ENCODE measurements around the gene COPS7A. TPM values are rescaled to one million over a fixed set of nuclear protein-coding genes. Genes with fewer than 3 reads are reported as not detected.
"Not testable (repeated sequence)": the region's sequence is repeated elsewhere in the genome, so short reads cannot be mapped to it uniquely, and the experiment has no call there.

Gene COPS7A
- total RNA-seq, 1 donor from 2014 or later, result 35.8 TPM

DNA sequence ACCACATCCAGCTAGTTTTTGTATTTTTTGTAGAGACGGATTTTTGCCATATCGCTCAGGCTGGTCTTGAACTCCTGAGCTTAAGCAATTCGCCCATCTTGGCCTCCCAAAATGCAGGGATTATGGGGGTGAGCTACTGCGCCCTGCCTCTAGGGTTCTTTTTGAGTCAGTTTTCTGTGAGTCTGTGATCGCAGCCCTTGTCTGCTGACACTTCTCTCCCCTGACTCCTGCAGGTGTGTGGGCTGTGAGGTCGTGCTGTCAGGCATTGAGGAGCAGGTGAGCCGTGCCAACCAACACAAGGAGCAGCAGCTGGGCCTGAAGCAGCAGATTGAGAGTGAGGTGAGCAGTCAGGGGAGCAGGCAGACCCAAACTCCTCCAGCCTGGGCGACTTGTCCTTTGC lies 6.3 kb downstream of the COPS7A start:
- TF ChIP-seq, protein P1, sequence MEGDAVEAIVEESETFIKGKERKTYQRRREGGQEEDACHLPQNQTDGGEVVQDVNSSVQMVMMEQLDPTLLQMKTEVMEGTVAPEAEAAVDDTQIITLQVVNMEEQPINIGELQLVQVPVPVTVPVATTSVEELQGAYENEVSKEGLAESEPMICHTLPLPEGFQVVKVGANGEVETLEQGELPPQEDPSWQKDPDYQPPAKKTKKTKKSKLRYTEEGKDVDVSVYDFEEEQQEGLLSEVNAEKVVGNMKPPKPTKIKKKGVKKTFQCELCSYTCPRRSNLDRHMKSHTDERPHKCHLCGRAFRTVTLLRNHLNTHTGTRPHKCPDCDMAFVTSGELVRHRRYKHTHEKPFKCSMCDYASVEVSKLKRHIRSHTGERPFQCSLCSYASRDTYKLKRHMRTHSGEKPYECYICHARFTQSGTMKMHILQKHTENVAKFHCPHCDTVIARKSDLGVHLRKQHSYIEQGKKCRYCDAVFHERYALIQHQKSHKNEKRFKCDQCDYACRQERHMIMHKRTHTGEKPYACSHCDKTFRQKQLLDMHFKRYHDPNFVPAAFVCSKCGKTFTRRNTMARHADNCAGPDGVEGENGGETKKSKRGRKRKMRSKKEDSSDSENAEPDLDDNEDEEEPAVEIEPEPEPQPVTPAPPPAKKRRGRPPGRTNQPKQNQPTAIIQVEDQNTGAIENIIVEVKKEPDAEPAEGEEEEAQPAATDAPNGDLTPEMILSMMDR (IDR thresholded peaks at IDR 0.05), result no peak
- no peaks in the 10 kb centered on the region for H3K27me3 Mint-ChIP-seq
- ATAC-seq (ENCODE audit: low read depth) (no peak), DNase-seq (no peak)
- CTCF ChIA-PET, result no interaction called here
- peaks cover 66% of the 10 kb centered on the region for H3K36me3 Mint-ChIP-seq (ENCODE audit: low read depth)
- no peaks in the 10 kb centered on the region for H3K9me3 Mint-ChIP-seq
- H3K27ac Mint-ChIP-seq, result no peak overlapping the region
- POLR2A ChIA-PET, result interaction anchor here (1.1 to 1.3 kb wide), 2 partner anchors 23 to 33 kb away, joined by 3 to 4 read pairs; partner anchors contain the start of gene MLF2
- peaks cover 11% of the 10 kb centered on the region for H3K4me1 Mint-ChIP-seq
- intact Hi-C loops (cut with micrococcal nuclease), result no loop called here
- H3K4me3 Mint-ChIP-seq, result no peak overlapping the region

DNA sequence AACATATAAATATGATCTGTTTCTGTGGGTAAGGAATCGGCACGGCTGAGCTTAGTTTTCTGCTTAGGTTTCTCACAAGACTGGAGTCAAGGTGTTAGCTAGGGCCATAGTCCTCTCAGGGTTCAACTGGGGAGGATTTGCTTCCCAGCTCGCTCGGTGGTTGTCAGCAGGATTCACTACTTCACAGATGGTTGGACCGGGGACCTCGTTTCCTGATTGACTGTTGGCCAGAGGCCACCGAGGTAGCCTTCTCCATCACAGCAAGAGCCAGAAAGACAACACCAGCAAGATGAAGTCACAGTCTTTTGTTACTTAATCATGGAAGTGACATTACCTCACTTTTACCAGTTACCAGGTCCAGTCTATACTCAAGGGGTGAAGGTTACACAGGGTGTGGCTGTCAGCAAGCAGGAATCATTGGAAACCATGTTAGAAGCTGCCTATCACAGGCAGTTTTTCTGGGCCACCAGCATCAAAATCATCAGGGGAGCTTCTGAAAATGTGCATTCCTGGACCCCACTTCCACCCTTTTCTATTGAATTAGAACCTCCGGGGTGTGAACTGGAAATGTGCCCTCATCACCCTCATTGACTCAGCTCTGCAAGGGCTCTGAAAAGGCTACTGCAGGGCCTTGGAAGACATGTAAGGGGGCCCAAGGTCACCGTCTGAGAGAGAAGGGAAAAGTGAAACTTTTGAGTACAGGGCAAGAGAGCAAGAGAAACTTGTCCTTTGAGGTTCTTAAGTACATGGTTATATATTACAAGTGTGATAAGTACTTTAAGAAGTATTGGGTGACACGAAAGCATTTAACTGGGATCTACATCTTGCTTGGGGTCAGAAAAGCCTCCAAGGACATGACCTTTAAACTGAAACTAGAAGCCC lies 10.9 kb downstream of the COPS7A start:
- Mint-ChIP-seq H3K36me3 (ENCODE audit: low read depth) (peaks cover 40% of the 10 kb centered on the region), H3K27ac (no peak overlapping the region), H3K27me3 (no peaks in the 10 kb centered on the region), H3K9me3 (no peaks in the 10 kb centered on the region), H3K4me3 (no peak overlapping the region), H3K4me1 (peaks cover 6% of the 10 kb centered on the region)
- ChIA-PET CTCF (interaction anchor here (1.0 to 2.0 kb wide), 3 partner anchors 10 to 32 kb away, joined by 3 to 6 read pairs (median 4); partner anchors contain the start of genes COPS7A and MLF2), POLR2A (interaction anchor here (0.7 kb wide), 1 partner anchor 19 kb away, joined by 4 read pairs; the partner anchor contains the start of gene MLF2)
- ATAC-seq (ENCODE audit: low read depth) (no peak), DNase-seq (no peak)
- intact Hi-C loops (cut with micrococcal nuclease), result loop anchor here (1.0 kb wide), 3 partner anchors 32 to 91 kb away; partner anchors contain the start of gene PTMS
- TF ChIP-seq, protein P1 (IDR thresholded peaks at IDR 0.05), result no peak

DNA sequence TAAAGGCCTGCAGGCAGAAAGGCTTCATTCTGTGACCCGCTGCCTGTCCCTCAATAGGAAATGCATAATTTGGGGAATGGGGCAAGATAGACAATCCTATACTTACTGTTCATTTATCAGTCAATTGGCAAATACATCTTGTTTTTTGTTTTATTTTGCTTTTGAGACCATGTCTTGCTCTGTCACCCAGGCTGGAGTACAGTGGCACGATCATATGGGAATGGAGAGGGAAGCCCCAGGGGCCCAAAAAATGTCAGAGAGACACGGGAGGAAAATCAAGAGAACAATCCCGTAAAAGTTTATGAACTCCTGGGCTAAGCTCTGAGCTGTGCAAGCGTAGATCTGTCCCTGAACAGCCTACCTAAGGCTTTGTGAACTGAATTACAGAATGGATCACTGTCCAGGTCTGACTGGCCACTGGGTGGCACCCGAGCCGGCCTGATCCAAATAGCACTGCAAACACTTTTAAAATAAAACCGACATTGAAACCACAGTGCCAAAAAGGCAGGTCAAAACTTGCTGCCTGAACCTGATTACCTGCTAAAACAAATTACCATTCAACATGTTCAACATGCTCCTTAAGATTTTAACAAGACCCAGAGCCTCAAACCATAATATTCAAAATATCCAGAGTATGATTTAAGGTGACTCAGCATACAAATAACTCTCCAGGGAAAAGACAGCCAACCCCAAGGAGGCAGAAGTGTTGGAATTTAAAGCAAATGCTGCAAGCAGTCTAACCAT lies 11.8 kb downstream of the COPS7A start:
- Mint-ChIP-seq H3K27ac (no peak overlapping the region), H3K9me3 (no peaks in the 10 kb centered on the region), H3K4me3 (no peak overlapping the region), H3K36me3 (ENCODE audit: low read depth) (peaks cover 32% of the 10 kb centered on the region), H3K27me3 (no peaks in the 10 kb centered on the region), H3K4me1 (no peaks in the 10 kb centered on the region)
- peak; percentile 62 for ATAC-seq (ENCODE audit: low read depth)
- intact Hi-C loops (cut with micrococcal nuclease), result loop anchor here (1.0 kb wide), 3 partner anchors 31 to 90 kb away; partner anchors contain the start of gene PTMS
- DNase-seq, result no peak
- CTCF ChIA-PET, result interaction anchor here (1.0 to 2.0 kb wide), 2 partner anchors 18 to 31 kb away, joined by 3 to 6 read pairs; partner anchors contain the start of gene MLF2
- POLR2A ChIA-PET, result interaction anchor here (1.6 kb wide), 1 partner anchor 12 kb away, joined by 4 read pairs; the partner anchor contains the start of gene COPS7A
- TF ChIP-seq, protein P1 (IDR thresholded peaks at IDR 0.05), result no peak

DNA sequence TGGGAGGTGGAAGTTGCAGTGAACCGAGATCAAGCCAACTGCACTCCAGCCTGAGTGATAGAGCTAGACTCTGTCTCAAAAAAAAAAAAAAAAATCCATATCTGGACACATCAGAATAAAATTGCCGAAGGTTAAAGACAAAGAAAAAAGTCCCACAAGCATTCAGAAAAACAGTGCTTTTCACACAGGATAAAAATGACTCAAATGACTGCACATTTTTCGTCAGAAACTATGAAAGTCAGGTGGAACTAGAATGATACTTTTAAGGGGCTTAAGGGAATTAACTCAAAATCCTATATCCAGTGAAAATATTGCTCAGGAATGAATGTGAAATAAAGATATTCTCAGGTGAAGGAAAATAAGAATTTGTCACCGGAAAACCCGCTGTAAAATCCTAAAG lies 12.9 kb downstream of the COPS7A start:
- DNase-seq, result no peak
- POLR2A ChIA-PET, result interaction anchor here (1.6 kb wide), 1 partner anchor 13 kb away, joined by 4 read pairs; the partner anchor contains the start of gene COPS7A
- ATAC-seq (ENCODE audit: low read depth), result no peak
- H3K4me1 Mint-ChIP-seq, result no peaks in the 10 kb centered on the region
- H3K36me3 Mint-ChIP-seq (ENCODE audit: low read depth), result peaks cover 24% of the 10 kb centered on the region
- H3K27ac Mint-ChIP-seq, result no peak overlapping the region
- CTCF ChIA-PET, result interaction anchor here (1.6 kb wide), 1 partner anchor 16 kb away, joined by 6 read pairs; the partner anchor contains the start of gene MLF2
- H3K4me3 Mint-ChIP-seq, result no peak overlapping the region
- TF ChIP-seq, protein P1 (IDR thresholded peaks at IDR 0.05), result no peak
- no peaks in the 10 kb centered on the region for H3K27me3 Mint-ChIP-seq
- H3K9me3 Mint-ChIP-seq, result no peaks in the 10 kb centered on the region
- intact Hi-C loops (cut with micrococcal nuclease), result no loop called here

DNA sequence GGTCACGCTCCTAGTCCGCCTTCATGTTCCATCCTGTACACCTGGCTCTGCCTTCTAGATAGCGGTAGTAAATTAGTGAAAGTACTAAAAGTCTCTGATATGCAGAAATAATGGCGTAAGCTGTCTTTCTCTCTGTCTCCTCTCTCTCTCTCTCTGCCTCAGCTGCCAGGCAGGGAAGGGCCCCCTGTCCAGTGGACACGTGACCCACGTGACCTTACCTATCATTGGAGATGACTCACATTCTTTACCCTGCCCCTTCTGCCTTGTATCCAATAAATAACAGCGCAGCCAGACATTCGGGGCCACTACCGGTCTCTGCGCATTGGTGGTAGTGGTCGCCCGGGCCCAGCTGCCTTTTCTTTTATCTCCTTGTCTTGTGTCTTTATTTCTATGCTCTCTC lies 18.2 kb downstream of the COPS7A start:
- H3K36me3 Mint-ChIP-seq (ENCODE audit: low read depth); ATAC-seq (ENCODE audit: low read depth); H3K27me3 Mint-ChIP-seq; intact Hi-C loops (cut with micrococcal nuclease); H3K9me3 Mint-ChIP-seq; CTCF ChIA-PET; H3K4me3 Mint-ChIP-seq; H3K27ac Mint-ChIP-seq; DNase-seq: not testable (repeated sequence)
- H3K4me1 Mint-ChIP-seq, result peaks cover 20% of the 10 kb centered on the region
- POLR2A ChIA-PET, result interaction anchor here (1.3 to 4.0 kb wide), 2 partner anchors 11 to 18 kb away, joined by 5 to 17 read pairs; partner anchors contain the start of genes COPS7A and MLF2

All from activated B cell treated with CpG ODN at 0.5 μM for 24 hours (primary cell).